Measurements from ENCODE around the gene GAS2L1.

The GAS2L1 gene

DNA sequence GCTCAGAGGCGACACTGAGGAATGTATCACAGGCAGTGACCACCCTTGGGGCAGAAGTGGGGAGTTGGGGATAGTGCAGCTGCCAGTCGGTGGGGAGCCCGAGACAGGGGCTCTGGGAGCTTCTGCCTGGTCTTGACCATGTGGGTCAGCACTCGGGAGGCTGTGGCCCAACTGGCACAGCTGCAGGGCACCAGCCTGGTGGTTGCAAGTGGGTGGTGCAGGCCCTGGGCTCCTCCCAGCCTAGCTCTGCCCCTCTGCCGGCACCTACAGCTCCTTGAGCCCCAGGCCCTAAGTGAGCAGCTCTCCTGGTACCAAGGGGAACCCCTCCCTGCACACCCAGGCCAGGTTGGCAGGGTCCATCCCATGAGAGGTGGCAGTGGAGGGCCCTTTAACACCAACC, 21.6 kb downstream of the GAS2L1 start:
- no peak for DNase-seq (ENCODE audit: low read depth)

DNA sequence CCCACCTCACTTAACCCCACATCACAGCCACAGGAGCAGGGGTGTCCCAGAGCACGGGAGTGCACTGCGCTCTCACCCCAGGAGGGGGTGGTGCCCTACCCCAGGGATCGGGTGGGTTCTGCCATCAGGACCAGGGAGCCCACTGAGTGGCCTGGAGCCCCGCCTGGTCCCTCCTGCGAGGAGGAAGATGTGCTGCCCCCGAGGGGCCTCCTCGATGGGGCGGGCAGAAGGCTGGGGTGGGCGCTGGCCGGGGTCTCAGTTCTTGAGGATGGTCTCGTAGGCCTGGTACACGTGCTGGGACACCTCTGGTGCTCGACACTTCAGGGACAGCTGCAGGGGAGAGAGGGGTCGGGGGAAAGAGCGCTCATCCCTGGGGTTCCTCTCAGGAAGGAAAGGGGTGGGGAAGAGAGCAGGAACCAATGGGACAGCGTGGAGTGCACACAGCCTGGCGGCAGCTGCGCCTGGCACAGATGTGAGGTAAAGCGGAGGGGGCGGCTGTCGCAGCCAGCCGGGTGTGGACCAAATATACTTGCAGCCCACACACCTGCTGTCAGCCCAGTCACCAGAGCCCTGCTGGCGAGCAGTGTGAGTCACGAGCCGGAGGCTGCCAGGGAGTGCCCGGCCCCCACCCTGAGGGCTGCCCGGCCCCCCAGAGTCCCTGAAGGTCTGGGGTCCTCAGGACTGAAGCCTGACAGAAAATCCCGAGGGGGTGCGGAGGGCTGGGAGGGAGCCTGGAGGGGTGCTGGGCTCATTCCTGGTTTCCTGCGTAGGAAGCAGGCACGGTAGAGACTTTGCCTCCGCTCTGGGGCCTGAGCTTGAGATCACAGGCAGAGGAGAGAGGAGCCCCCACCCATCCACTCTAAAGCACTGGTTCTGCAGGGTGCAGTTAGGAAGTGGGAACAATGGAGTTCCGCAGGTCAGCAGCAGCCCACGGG, 22.4 kb downstream of the GAS2L1 start:
- no peak for DNase-seq (ENCODE audit: low read depth)

DNA sequence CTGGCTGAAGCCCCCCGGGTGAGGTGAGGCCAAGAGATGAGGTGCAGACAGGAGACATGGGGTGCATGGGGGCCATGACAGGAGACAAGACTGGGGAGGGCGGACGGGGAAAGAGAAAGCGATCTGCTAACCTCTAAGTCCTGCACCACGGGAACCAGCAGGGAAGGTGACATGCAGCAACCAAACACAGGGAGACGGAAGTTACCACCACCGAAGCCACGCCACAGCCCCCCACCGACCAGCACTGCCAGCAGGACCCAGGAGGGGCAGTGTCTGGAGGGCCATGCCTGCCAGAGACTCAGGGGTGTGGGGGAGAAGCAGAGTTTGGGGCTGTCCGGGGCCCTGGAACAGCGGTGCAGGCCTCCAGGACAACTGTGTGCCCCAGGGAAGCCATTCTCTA, 23.1 kb downstream of the GAS2L1 start:
- DNase-seq (ENCODE audit: low read depth) = no peak

DNA sequence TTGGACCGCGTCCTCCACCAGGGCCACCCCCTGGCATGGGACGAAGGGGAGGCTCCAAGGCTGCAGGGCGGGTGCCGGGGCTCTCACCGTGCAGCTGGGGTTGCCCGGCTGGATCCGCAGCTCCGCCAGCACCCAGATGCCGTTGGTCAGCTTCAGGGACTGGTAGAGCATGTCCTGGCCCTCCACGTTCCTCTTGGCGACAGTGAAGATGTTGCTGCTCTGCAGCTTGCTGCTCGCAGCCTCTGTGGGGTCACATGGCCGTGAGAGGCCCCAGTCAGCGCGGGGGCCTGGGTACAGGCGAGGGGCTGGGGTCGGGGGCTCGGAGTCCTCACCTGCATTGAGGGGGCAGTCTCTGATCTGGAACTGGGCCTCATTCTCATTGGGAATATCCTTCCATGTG, 23.8 kb downstream of the GAS2L1 start:
- DNase-seq (ENCODE audit: low read depth) = no peak

DNA sequence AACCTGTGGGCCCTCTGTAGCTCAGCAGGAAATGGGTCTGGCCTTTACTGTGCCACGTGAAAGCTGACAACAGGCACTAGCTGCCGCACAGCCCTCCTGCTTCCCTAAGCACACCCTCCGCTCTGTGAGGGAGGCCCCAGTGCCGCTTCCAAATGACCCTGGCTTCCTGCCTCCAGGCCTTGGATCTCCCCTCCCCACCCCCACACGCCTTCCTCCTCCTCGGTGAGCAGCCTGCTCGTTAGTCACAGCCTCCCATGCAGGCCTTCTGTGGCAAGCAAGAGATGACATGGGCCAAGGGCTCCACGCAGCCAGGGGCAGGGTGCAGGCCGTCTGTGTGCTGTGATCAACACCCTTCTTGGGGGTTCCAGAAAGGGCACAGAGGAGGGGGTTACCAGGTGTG, 24.3 kb downstream of the GAS2L1 start:
- DNase-seq (ENCODE audit: low read depth) = no peak

DNA sequence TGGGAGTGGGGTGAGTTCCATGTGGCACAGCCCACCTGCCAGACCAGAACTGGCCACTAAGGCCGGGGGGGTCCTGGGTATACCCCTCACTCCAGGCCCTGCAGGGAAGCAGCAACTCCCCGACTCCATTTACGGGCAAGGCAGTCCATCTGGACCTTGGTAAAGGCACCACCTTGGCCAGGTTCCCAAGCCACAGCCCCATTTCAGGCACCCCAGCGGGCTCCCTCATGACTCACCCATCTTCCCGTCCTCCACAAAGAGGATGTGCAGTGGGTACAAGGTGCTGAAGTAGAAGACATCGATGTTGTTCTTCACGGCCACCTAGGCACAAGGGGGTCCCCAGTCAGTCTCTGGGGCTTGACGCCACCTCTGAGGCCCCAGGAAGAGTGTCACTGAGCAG, 24.8 kb downstream of the GAS2L1 start:
- no peak for DNase-seq (ENCODE audit: low read depth)

DNA sequence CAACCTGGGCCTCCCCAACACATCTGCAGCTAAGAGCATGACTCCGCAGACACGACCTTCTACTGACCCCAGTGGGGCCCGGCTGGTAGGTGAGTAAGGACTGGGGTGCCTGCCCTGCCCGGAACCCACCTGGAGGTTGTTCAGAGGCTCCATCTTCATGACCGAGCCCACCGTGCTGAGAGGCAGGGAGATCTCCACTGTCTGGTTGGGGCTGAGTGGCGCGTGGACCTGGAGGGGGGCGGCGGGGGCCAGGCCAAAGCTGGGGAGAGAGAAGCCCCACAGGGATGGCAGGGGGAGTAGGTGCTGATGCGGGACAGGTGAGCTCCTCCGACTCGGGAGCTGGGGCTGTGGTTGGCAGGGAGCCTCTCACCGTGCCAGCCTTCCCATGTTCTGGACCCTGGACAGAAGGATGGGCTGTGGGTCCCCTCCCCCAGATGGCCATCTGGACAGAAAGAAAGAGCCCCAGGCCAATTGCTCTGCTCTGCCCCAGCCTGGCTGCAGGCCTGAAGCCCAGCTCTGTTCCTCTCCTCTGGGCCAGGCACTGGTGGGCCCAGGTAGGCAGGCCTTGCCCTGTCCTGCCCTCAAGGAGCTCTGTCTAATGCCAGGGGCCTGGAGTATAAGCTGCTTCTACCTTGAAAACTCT, 25.3 kb downstream of the GAS2L1 start:
- no peak for DNase-seq (ENCODE audit: low read depth)

DNA sequence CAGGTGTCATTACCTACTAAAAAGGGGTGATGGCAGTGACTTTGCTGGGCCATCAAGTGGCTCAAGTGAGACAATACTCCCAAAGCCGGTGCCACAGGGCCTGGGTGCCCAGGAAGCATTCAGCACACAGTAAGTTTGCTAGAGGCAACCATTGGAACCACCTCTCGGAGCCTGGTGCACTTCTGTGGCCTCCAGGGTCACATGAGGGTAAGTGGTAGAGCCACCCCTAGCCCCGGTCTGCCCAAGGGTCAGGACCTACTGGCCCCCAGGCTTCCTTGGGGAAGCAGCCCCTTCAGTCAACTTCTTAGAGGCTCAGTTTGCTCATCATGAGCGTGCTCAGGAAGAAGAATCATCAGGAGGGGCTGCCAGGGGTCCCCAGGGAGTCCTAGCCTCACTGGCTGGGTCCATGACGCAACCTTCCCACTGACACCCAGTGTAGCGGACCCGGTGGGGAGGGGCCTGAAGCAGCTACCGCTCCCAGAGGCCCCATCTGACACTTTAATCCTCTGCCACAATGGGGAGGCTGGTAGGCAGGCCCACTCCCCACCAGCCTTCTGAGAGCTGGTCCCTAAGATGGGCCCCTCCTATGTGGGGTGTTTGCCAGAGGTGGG, 26.5 kb downstream of the GAS2L1 start:
- no peak for DNase-seq (ENCODE audit: low read depth)

DNA sequence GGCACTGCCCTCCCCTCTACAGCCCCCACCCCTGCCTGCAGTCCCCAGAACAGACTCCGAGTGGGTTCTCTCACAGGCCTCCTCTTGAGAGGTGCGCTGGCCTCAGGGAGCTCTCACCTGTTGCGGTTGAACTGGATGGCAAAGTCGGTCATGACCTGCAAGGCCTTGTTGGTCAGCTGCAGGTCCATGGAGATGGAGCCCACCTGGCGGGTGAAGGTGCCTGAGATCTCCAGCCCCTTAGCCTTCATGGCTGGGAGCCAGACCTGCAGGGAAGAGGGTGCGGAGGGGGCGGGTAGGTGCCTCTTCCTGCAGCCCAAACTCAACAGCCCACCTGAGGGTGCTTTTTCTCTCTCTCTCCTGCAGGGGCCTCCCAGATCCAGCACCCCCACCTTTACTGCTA, 27.7 kb downstream of the GAS2L1 start:
- DNase-seq (ENCODE audit: low read depth) = no peak

DNA sequence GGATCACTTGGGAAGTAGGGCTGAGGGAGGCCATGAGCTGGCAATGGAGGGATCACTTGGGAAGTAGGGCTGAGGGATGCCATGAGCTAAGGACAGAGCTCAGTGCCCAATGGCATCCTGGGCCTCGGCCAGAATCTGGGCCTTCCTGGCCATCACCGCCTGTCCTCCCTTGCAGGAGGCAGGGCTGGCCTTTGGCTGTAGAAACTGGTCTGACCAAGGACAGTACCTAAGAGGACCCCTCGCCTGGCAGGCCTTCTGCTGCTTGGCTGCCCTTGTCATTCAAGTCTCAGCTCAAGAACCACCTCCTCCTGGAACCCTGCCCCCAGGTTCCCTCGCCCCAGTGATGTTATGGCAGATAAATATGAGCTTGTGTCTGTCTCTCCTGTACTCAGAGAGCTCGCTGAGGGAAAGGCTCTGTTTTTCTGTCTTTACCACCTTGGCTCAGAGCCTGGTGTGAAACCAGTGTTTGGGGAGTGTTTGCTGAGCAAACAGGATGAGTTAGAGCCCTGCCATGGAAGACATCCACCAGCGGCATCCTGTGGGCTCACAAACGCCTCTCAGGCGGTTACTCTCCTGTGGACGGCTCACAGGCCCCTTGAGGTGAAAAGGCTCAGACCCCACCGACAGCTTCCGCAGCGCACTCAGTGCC, 28.4 kb downstream of the GAS2L1 start:
- no peak for DNase-seq (ENCODE audit: low read depth)

DNA sequence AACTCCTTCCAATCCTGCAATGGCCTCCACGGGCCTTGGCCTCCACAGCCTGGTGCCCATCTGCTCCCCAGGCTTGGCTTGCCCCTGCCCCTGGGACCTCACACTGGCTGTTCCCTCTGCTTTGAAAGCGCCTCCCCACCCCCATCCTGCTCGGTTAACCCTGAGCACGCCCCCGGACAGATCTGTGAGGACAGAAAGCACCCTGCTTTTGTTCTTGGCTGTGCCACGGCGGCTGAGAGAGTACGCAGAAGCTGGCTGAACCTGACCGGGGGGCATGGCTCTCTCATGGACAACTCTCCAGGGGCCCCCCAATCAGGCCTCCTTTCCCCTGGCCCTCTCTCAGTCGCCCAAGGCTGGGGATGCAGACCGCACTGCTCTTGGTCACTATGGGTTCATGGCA, 29.2 kb downstream of the GAS2L1 start:
- DNase-seq (ENCODE audit: low read depth) = no peak

DNA sequence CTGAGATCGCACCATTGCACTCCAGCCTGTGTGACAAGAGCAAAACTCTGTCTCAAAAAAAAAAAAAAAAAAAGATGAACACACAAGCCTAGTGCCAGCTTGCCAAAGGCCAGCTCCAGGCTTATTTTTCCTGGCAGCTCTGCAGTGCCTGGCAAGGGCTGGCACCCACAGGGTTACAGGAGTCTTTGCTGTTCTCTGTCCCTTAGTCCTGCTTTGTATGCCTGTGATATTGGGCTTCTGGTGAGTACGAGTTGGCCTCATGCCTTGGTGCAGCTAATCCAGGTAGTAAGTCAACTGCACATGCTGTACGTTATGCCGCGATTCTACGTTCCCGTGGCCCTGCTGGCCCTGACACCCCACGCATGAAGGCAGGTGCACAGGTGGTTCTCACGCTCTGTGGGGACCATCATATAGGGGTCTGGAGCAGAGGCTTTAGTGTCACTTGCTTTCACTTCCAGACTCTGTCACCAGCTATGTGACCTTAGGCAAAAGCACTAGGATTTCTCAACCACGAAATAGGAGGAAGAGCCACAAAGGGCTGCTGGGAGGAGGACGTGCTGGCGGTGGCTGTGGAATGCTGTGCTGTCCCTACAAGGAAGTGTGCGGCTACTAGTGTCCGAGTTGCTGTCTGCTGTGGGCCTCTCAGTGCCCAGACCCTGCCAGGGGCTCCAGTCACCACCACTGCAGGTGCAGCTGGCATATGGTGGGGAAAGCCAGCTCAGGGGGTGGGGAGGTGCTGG, 30.5 kb downstream of the GAS2L1 start:
- no peak for DNase-seq (ENCODE audit: low read depth)

DNA sequence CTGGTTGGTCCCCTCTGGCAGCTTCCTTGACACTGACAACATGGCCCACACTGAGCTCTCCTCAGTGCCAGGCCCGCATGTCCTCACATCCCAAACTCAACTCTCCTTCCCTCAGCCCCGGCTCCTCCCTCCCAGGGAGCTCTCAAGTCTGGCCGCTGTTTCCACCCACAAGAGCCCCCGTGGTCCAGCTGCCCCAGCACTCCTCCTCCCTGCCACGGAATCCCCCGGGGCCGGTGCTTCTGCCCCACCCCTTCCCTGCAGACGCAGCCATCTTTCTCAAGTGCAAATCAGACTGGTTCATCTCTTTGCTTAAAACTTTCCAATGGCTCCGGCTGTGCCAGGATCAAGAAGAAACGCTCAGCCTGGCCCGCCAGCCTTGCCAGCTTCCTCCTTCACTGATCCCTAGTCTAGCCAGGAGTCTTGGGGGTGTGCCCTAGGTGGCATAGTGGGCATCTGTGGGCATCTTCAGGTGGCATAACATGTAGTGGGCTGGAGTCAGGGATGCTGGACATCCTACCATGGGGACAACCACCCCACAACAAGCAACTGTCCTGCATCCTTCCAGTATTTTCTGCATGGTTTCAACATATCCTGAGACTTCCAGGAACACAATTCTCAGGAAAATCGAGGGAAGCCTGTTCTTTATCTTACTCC, 31.3 kb downstream of the GAS2L1 start:
- no peak for DNase-seq (ENCODE audit: low read depth)

DNA sequence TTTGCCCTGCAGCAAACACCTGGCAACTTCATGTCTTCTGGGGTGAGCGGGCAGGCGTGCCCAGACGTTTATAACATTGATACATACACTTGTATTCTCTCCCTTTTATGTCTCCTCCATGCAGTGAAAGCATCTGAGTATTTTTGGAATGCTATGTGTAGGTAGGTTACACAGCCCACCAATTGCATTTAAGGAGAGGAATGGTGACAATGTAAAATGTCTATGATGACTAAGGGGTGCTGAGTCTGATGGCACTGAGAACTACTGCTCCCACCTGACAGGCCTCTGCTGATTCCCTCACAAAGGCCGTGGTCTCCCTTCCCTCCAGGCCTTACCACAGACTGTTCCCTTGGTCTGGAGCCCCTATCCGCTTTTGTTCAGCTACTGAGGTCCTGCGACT, 31.9 kb downstream of the GAS2L1 start:
- DNase-seq (ENCODE audit: low read depth) = no peak

DNA sequence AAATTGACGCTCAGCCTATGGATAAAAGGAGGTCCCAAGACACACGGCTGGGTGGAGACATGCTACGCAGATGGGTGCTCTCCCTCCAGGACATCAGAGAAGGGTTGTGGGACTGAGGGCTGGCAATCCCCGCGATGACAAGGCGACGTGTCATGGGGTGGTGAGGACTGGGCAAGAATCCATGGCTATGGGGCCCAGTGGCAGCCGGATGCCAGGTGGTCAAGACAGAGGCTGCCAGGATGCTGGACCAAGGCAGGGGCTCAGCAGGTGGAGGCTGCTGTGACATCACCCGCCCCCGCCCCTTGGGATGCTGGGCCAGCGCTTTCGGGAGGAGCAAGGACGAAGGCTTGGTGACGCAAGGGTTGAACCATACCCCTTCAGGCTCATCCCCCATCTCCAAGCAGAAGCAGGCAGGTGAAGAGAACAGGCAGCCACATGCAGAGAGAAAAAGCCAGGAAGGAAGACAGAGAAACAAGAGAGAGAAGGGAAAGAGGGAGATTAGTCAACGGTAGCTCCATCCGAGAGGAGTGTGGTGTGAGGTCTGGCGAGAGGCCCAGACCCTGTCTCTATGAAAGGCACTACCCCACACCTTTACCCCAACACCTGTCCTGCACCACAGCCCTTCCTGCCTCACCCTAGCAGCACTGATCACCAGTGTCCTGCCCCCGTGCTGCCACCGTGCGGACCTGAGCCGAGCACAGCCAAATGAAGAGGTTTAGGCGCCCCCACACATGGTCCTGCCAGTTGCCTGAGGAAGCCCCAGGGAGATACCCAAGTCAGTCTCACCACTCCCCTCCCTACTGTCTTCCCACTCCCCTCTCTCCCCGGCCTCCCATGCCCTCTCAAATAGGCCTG, 33.2 kb downstream of the GAS2L1 start:
- DNase-seq (ENCODE audit: low read depth) = no peak

DNA sequence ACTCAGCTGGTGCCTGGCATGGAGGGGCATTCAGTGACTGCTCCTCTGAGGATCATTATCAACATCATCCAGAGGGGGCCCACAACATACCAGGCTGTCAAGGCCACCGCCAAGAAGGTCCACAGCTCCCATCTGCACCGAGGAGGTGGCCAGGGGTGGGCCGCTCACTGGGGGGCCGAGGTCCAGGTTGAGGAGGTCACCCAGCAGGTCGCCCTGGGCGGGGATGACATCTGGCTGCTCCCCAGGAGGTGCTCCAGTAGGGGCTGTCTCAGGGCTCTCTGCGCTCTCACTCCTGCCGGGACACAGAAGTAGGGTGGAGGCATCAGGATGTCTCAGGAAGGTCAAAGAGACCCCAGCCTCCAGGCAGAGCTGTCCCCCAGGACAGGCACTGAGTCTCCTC, 34.1 kb downstream of the GAS2L1 start:
- no peak for DNase-seq (ENCODE audit: low read depth)

DNA sequence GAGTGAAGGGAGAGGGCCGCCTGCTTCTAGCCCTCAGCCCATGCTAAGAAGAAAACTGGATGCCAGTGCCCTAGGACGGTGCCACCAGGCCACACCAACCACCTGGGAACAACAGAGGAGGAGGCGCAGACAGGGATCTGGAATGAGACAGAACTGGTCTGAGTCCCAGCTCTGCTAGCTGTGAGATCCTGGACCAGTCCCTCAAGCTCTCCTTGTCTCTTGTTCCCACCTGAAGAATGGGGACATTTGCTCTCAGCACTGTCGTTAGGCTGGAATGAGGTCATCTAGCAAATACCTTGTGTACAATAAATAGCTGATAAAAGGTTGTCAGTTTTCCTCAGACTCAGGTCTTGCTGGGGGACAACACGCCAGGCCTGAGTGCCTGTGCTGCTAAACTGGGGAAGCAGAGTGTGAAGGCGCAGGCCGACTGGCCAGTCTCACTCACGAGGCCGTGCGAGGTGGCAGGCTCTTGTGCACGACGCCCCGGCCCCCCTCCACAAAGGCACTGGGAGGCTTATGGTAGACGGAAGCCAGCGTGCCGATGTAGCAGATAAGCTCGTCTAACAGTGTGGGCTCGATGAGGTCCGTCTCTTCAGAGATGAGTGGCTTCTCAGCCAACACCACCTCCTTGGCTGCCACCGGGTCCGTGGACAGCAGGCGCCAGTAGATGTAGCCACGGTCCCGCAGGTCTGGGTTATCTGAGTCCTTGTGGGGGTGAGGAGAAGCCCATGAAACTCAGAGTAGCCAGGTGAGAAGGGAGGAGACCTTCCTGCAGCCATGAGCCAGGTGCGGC, 34.8 kb downstream of the GAS2L1 start:
- DNase-seq (ENCODE audit: low read depth) = no peak

DNA sequence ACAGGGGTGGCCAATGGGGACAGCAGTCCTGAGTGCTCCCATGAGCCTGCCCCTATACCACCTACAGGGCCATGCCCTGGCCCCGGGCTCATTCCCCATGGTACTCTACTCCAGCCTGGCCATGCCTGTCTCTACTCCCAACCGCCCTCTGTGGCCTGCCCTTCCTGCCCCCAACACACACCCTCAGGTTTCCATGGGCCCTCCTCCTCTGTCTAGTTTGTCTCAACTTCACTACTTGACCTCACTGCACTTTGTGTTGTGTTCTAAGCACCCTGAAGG, 35.3 kb downstream of the GAS2L1 start:
- no peak for DNase-seq (ENCODE audit: low read depth)

DNA sequence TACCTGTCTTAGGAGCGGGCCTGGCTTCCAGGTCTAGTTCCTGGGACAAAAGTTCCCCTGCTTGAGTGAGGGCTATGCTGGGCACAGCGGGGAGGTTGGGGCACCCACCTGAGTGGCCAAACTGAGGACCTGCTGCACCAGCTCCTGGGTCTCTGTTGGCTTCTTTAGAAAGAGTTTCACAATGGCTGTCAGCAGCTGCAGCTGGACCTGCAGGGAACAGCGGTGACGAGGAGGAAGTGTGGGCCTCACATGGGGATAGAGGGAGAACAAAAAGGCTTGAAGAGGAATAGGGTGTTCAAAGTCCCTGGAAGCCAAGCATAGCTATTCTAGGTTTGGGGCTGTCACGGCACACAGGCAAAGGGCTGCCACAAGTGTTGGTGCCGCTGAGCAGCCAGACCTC, 35.7 kb downstream of the GAS2L1 start:
- DNase-seq (ENCODE audit: low read depth) = no peak
